ENCODE results near the gene CAMTA1.

The CAMTA1 gene

GRCh38 chr1:7006996-7007871 lies 222.0 kb downstream of the CAMTA1 start:
- DNase-seq (ENCODE audit: low read depth) = no peak

- no peak for DNase-seq (ENCODE audit: low read depth)
Observed at GRCh38 chr1:7007902-7008301, 222.6 kb downstream of the CAMTA1 start.

GRCh38 chr1:7008331-7008730 lies 223.1 kb downstream of the CAMTA1 start:
- DNase-seq (ENCODE audit: low read depth) = no peak

- DNase-seq (ENCODE audit: low read depth) = no peak
Observed at GRCh38 chr1:7008975-7009740, 223.9 kb downstream of the CAMTA1 start.

- DNase-seq (ENCODE audit: low read depth) = no peak
Observed at GRCh38 chr1:7009741-7010525, 224.7 kb downstream of the CAMTA1 start.

- DNase-seq (ENCODE audit: low read depth) = no peak
Observed at GRCh38 chr1:7010534-7011200, 225.4 kb downstream of the CAMTA1 start.

GRCh38 chr1:7011826-7012225 lies 226.6 kb downstream of the CAMTA1 start:
- no peak for DNase-seq (ENCODE audit: low read depth)

- DNase-seq (ENCODE audit: low read depth) = no peak
Observed at GRCh38 chr1:7012461-7012924, 227.2 kb downstream of the CAMTA1 start.

- DNase-seq (ENCODE audit: low read depth) = no peak
Observed at GRCh38 chr1:7013833-7014639, 228.8 kb downstream of the CAMTA1 start.

GRCh38 chr1:7014640-7014930 lies 229.3 kb downstream of the CAMTA1 start:
- no peak for DNase-seq (ENCODE audit: low read depth)

GRCh38 chr1:7015022-7015421 lies 229.8 kb downstream of the CAMTA1 start:
- no peak for DNase-seq (ENCODE audit: low read depth)

- no peak for DNase-seq (ENCODE audit: low read depth)
Observed at GRCh38 chr1:7018351-7018750, 233.1 kb downstream of the CAMTA1 start.

- DNase-seq (ENCODE audit: low read depth) = no peak
Observed at GRCh38 chr1:7018826-7019225, 233.6 kb downstream of the CAMTA1 start.

GRCh38 chr1:7019510-7019909 lies 234.3 kb downstream of the CAMTA1 start:
- no peak for DNase-seq (ENCODE audit: low read depth)

- DNase-seq (ENCODE audit: low read depth) = no peak
Observed at GRCh38 chr1:7022058-7022457, 236.8 kb downstream of the CAMTA1 start.

GRCh38 chr1:7025013-7025412 lies 239.8 kb downstream of the CAMTA1 start:
- DNase-seq (ENCODE audit: low read depth) = no peak

GRCh38 chr1:7026169-7026568 lies 240.9 kb downstream of the CAMTA1 start:
- no peak for DNase-seq (ENCODE audit: low read depth)

- DNase-seq (ENCODE audit: low read depth) = no peak
Observed at GRCh38 chr1:7032992-7033391, 247.7 kb downstream of the CAMTA1 start.

- DNase-seq (ENCODE audit: low read depth) = no peak
Observed at GRCh38 chr1:7036386-7036785, 251.1 kb downstream of the CAMTA1 start.

GRCh38 chr1:7039590-7040220 lies 254.5 kb downstream of the CAMTA1 start:
- no peak for DNase-seq (ENCODE audit: low read depth)
